HG03103 (cell line): ENCODE measurements around the gene GAS6.

Source experiments
- ATAC-seq: cut with Tn5 transposase; IDR thresholded peaks from one replicate; pipeline ENCODE4 v1.9.1; 2021; ENCODE audit warnings: low read depth; ENCODE audit not compliant: unreplicated experiment

GAS6 gene

DNA sequence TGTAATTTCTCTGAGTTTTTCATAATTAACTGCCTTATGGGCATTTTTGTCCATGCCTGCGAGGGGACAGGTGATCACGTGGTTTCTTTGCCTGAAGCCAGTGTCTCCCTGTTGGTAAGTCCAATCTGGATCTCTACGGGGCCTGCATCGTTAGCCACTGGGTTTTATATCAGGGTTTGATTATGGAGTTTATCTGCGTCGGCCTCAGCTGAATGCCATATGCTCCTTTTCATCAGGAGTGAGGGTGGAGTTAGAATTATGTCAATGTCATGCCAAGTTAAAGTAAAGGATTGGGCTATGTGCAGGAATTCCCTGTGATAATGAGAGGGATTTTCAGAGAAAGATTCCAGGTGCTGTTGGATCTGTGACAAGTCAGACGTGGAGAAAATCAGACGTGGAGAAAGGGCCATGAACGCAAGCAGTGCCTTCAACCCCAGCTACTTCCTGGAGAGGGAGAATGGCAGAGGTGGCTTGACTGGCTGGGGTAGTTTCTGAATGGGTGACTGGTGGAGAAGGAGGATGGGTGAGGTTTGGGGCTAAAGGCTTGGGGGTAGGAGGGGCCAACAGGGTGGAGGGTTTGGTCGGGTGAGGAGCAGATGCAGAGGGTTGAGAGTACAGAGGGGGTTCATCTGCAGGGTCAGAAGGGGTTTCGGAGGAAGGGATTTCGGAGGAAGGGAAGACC, 80.5 kb downstream of the GAS6 start:
- no peak for ATAC-seq

- no peak for ATAC-seq
These were observed 81.4 kb downstream of the GAS6 start for GRCh38 chr13:113782472-113782871.

DNA sequence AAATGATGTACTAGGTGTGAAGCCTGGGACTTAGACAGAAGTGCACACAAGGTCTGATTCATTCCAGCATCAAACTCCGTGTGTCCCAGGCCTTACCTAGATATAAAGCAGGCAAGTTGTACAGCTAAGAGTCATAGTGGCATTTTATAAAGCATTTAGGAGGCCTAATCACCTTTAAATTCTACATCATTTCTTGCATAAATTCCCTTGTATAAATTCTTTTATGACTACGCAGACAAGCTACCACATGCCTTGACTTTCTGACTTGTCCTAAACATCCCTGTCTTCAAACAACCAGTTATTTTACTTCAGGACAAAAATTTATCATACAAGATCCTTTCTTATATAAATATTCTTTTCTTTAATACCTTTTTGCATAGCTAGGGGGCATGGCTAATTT, 82.3 kb downstream of the GAS6 start:
- no peak for ATAC-seq

GRCh38 chr13:113777311-113778260, 86.3 kb downstream of the GAS6 start:
- ATAC-seq, result no peak

- no peak for ATAC-seq
These were observed 87.4 kb downstream of the GAS6 start for GRCh38 chr13:113776231-113777125.

GRCh38 chr13:113775451-113776145, 88.3 kb downstream of the GAS6 start:
- no peak for ATAC-seq

DNA sequence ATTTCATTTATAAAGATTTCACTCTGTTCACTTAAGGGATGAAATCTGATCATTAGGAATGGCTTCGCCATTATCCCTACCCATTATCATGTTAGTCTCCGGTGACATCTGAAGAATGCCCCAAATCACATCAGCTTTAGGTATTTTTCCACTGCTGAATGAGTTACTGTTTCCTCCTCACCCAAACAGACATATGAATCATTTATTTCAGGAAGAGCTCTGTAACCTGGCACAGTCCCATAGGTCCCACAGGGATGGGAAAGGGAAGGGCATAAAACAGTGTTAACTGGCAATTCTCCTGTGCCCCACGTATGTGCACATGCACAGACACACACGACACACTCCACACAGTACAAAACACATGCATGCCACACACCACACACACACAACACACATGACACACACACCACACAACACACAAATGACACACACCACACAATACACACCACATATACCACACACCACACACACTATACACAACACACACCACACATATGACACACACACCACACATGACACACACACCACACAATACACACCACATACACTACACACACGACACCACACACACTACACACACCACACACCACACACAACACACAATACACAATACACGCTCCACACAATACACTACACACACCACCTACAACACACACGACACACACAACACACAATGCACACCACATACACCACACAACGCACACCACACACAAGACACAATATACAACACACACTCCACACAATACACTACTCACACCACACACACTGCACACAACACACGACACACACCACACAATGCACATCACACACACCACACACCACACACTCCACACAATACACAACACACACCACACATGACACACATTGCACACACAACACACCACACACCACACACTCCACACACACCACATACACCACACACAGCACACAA, 89.4 kb downstream of the GAS6 start:
- no peak for ATAC-seq

DNA sequence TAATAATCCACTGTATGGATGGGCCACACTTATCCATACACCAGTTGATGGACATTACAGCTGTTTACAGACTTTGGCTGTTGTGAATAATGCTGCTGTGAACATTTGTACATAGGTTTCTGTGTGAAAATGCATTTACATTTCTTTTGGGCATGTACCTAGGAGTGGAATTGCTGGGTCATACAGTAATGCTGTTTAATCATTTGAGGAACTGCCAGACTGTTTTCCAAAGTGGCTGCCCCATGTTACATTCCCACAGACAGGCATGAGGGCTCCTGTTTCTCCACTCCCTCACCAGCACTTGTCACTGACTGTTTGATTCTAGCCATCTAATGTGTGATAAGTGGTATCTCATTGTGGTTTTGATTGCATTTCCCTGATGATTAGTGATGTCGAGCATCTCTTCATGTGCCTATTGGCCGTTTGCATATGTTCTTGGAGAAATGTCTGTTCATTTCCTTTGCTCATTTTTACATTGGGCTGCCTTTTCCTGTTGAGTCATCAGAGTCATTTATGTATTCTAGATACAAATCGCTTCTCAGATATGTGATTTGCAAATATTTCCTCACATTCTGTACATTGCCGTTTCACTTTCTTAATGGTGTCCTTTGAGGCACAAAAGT, 92.1 kb downstream of the GAS6 start:
- ATAC-seq, result no peak

DNA sequence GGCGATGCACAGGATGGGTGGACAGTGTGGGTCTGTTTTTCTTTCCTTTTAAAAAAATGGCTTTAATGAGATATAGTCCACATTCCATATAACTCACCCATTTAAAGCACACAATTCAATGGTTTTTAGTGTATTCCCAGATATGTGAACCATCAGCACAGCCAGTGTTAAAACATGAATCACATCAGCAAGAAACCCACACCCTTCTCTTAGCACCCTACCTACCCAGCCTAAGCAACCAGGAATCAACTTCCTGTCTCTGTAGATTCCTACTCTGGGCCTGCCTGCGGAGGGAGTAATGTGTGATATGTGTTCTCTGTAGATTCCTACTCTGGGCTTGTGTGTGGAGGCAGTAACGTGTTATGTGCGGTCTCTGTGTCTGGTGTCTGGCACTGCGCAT, 92.9 kb downstream of the GAS6 start:
- ATAC-seq, result no peak
